Measurements from ENCODE around the gene GEN1. TPM values are rescaled to one million over a fixed set of nuclear protein-coding genes. Genes with fewer than 3 reads are reported as not detected.
A peak's percentile ranks its signal among the peaks of the same experiment; 100 is the strongest.

Gene GEN1, protein sequence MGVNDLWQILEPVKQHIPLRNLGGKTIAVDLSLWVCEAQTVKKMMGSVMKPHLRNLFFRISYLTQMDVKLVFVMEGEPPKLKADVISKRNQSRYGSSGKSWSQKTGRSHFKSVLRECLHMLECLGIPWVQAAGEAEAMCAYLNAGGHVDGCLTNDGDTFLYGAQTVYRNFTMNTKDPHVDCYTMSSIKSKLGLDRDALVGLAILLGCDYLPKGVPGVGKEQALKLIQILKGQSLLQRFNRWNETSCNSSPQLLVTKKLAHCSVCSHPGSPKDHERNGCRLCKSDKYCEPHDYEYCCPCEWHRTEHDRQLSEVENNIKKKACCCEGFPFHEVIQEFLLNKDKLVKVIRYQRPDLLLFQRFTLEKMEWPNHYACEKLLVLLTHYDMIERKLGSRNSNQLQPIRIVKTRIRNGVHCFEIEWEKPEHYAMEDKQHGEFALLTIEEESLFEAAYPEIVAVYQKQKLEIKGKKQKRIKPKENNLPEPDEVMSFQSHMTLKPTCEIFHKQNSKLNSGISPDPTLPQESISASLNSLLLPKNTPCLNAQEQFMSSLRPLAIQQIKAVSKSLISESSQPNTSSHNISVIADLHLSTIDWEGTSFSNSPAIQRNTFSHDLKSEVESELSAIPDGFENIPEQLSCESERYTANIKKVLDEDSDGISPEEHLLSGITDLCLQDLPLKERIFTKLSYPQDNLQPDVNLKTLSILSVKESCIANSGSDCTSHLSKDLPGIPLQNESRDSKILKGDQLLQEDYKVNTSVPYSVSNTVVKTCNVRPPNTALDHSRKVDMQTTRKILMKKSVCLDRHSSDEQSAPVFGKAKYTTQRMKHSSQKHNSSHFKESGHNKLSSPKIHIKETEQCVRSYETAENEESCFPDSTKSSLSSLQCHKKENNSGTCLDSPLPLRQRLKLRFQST
- total RNA-seq (ENCODE audit: low replicate concordance): 14.6 and 21.9 TPM in 2 replicates
- long read RNA-seq, full-length matches to known transcripts: 3 of 9 reads
- long read RNA-seq, partial matches to known transcripts: 1 of 9 reads
- long read RNA-seq, other reads (novel, unspliced or antisense): 5 of 9 reads

GRCh38 chr2:17753803-17754663, at the start of gene GEN1, which contains the start of gene SMC6:
Gene GEN1, plus strand, starts transcription at chr2:17754138. Its CDS starts 5,806 bp downstream, at chr2:17759944.
Gene SMC6, minus strand, starts transcription at chr2:17753810. Its CDS starts 7,864 bp downstream, at chr2:17745946.
- TF ChIP-seq, protein P1, sequence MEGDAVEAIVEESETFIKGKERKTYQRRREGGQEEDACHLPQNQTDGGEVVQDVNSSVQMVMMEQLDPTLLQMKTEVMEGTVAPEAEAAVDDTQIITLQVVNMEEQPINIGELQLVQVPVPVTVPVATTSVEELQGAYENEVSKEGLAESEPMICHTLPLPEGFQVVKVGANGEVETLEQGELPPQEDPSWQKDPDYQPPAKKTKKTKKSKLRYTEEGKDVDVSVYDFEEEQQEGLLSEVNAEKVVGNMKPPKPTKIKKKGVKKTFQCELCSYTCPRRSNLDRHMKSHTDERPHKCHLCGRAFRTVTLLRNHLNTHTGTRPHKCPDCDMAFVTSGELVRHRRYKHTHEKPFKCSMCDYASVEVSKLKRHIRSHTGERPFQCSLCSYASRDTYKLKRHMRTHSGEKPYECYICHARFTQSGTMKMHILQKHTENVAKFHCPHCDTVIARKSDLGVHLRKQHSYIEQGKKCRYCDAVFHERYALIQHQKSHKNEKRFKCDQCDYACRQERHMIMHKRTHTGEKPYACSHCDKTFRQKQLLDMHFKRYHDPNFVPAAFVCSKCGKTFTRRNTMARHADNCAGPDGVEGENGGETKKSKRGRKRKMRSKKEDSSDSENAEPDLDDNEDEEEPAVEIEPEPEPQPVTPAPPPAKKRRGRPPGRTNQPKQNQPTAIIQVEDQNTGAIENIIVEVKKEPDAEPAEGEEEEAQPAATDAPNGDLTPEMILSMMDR (conservative IDR thresholded peaks at IDR 0.05): no peak
- Mint-ChIP-seq H3K36me3 (peaks cover 5% of the 10 kb centered on the region), H3K9me3 (no peaks in the 10 kb centered on the region), H3K27ac (peak within 1 kb of the TSS; percentile 88), H3K27me3 (no peaks in the 10 kb centered on the region), H3K4me1 (ENCODE audit: unreplicated experiment) (peaks cover 19% of the 10 kb centered on the region), H3K4me3 (peak within 1 kb of the TSS; percentile 90)
- peak; percentile 96 for DNase-seq (ENCODE audit: extremely low spot score, unreplicated experiment)

GRCh38 chr2:17706845-17707244, 47.1 kb upstream of the GEN1 start:
- Mint-ChIP-seq H3K4me3 (no peak overlapping the region), H3K4me1 (ENCODE audit: unreplicated experiment) (no peaks in the 10 kb centered on the region), H3K27ac (no peak overlapping the region), H3K36me3 (peaks cover under 1% of the 10 kb centered on the region), H3K9me3 (no peaks in the 10 kb centered on the region), H3K27me3 (no peaks in the 10 kb centered on the region)
- DNase-seq (ENCODE audit: extremely low spot score, unreplicated experiment): no peak
- TF ChIP-seq, protein P1 (conservative IDR thresholded peaks at IDR 0.05): no peak

GRCh38 chr2:17708501-17708900, 45.4 kb upstream of the GEN1 start:
- H3K27ac Mint-ChIP-seq: no peak overlapping the region
- no peaks in the 10 kb centered on the region for H3K4me1 Mint-ChIP-seq (ENCODE audit: unreplicated experiment)
- H3K27me3 Mint-ChIP-seq: no peaks in the 10 kb centered on the region
- H3K4me3 Mint-ChIP-seq: no peak overlapping the region
- H3K9me3 Mint-ChIP-seq: no peaks in the 10 kb centered on the region
- TF ChIP-seq, protein P1 (conservative IDR thresholded peaks at IDR 0.05): no peak
- peaks cover 5% of the 10 kb centered on the region for H3K36me3 Mint-ChIP-seq
- DNase-seq (ENCODE audit: extremely low spot score, unreplicated experiment): no peak

- TF ChIP-seq, protein P1 (conservative IDR thresholded peaks at IDR 0.05): no peak
- Mint-ChIP-seq H3K27me3 (no peaks in the 10 kb centered on the region), H3K4me1 (ENCODE audit: unreplicated experiment) (no peaks in the 10 kb centered on the region), H3K27ac (no peak overlapping the region), H3K4me3 (no peak overlapping the region), H3K36me3 (peaks cover 13% of the 10 kb centered on the region), H3K9me3 (no peaks in the 10 kb centered on the region)
- no peak for DNase-seq (ENCODE audit: extremely low spot score, unreplicated experiment)
Measured at GRCh38 chr2:17709897-17710296, 44.0 kb upstream of the GEN1 start.
